HepG2 (cell line): Measurements from ENCODE around the gene GRB7. TPM values are rescaled to one million over a fixed set of nuclear protein-coding genes. Genes with fewer than 3 reads are reported as not detected.

Experiments used
- CC2D1A ChIP-seq: sonication (generic); formaldehyde crosslinking; IDR thresholded peaks from 2 replicates; pipeline ENCODE4 v1.8.1; 2023; ENCODE audit warnings: mild to moderate bottlenecking, missing genetic modification reagents
- HBP1 ChIP-seq: IDR thresholded peaks from 2 replicates; pipeline ENCODE4 v1.6.1; 2016; ENCODE audit warnings: low read depth, control low read depth
- MEIS2 ChIP-seq: sonication (generic); formaldehyde crosslinking; IDR thresholded peaks from 2 replicates; pipeline ENCODE4 v1.9.0; 2021; ENCODE audit warnings: mild to moderate bottlenecking, missing genetic modification reagents
- MIER2 ChIP-seq: IDR thresholded peaks from 2 replicates; pipeline ENCODE4 v1.6.1; 2016; ENCODE audit warnings: missing biosample characterization, missing genetic modification reagents
- NFIC ChIP-seq: IDR thresholded peaks from 2 replicates; pipeline ENCODE4 v1.6.1; 2012; ENCODE audit warnings: mild to moderate bottlenecking, low read length, inconsistent platforms
- PRDM15 ChIP-seq: sonication (generic); formaldehyde crosslinking; IDR thresholded peaks from 2 replicates; pipeline ENCODE4 v1.4.0; 2020; ENCODE audit warnings: missing genetic modification reagents
- RARA ChIP-seq: IDR thresholded peaks from 2 replicates; pipeline ENCODE4 v1.6.1; 2016; ENCODE audit warnings: missing genetic modification reagents, missing compliant biosample characterization
- RBFOX2 ChIP-seq: fragments of 200-400 bp; formaldehyde crosslinking; IDR thresholded peaks from 2 replicates; pipeline ENCODE4 v1.6.1; 2017; ENCODE audit warnings: low read depth, mild to moderate bottlenecking, low read length
- STAT5B ChIP-seq: sonication (generic); formaldehyde crosslinking; IDR thresholded peaks from 2 replicates; pipeline ENCODE4 v1.4.0; 2020; ENCODE audit warnings: missing genetic modification reagents
- TARDBP ChIP-seq: sonication (generic); formaldehyde crosslinking; IDR thresholded peaks from 2 replicates; pipeline ENCODE4 v1.8.0; 2022; ENCODE audit warnings: mild to moderate bottlenecking, missing genetic modification reagents
- TCF7L2 ChIP-seq: IDR thresholded peaks from 2 replicates; pipeline ENCODE4 v1.6.1; 2011; ENCODE audit warnings: mild to moderate bottlenecking, low read depth, low read length, moderate library complexity
- ZNF670 ChIP-seq: sonication (generic); formaldehyde crosslinking; IDR thresholded peaks from 2 replicates; pipeline ENCODE4 v1.8.0; 2022; ENCODE audit warnings: mild to moderate bottlenecking, missing genetic modification reagents, borderline replicate concordance
- ZNF878 ChIP-seq: sonication (generic); formaldehyde crosslinking; IDR thresholded peaks from 2 replicates; pipeline ENCODE4 v1.8.1; 2023; ENCODE audit warnings: mild to moderate bottlenecking, missing genetic modification reagents, moderate library complexity
- polyA plus RNA-seq, 8 experiments: library from polyadenylated mRNA; depleted of rRNA in 3 of 8; stranded (reverse) in 7 of 8; unstranded in 1 of 8; fragments of >200 nt; fragmentation: Illumina TruSeq in 4 of 8; extraction: Trizol in 4 of 8; gene quantifications; 2 replicates each; pipeline versions ENCODE4 v1.2.1 to v1.2.3, GENCODE V29; 2011 to 2016; ENCODE audit warnings: low read depth in 4 of 8, missing spikeins in 1 of 8, mixed read lengths in 1 of 8; ENCODE audit not compliant: insufficient read depth in 1 of 8
- total RNA-seq, 5 experiments: library from RNA; depleted of rRNA; stranded (reverse); fragments of >200 nt; fragmentation: Illumina TruSeq; extraction: Trizol; gene quantifications; 2 replicates each; pipeline ENCODE4 v1.2.3, GENCODE V29; 2016; ENCODE audit warnings: low read depth in 1 of 5
- TF ChIP-seq, protein P1 (sequence below): sonication (generic); formaldehyde crosslinking; IDR thresholded peaks from 2 replicates; pipeline ENCODE4 v1.5.0; 2020; ENCODE audit warnings: mild to moderate bottlenecking, missing genetic modification reagents
- TF ChIP-seq, protein P2 (sequence below): sonication (generic); formaldehyde crosslinking; IDR thresholded peaks from 2 replicates; pipeline ENCODE4 v1.8.0; 2022; ENCODE audit warnings: mild to moderate bottlenecking, missing genetic modification reagents

GRB7 gene
- total and polyA plus RNA-seq, 2 of the 13 experiments (the other 11 are each of a cell fraction or from before 2014, with no cell fraction given) = 60.2 to 77.7 TPM

GRCh38 chr17:39740357-39741111, 2.8 kb downstream of the GRB7 start (continued):
- TF ChIP-seq CC2D1A (CRISPR knock-in tag) (no peak), HBP1 (CRISPR knock-in tag) (no peak), MEIS2 (CRISPR knock-in tag) (0 out of 2 replicates have a peak, but pooled peaks have one; percentile 14), RBFOX2 (no peak), ZNF670 (peak; percentile 87; the same call in 1 of the 2 replicates), TARDBP (CRISPR knock-in tag) (peak; percentile 85), TCF7L2 (no peak), ZNF878 (CRISPR knock-in tag) (no peak), RARA (CRISPR knock-in tag) (peak; percentile 88), STAT5B (CRISPR knock-in tag) (no peak), MIER2 (0 out of 2 replicates have a peak, but pooled peaks have one; percentile 12), PRDM15 (peak; percentile 95), NFIC (no peak)
- TF ChIP-seq, protein P1, sequence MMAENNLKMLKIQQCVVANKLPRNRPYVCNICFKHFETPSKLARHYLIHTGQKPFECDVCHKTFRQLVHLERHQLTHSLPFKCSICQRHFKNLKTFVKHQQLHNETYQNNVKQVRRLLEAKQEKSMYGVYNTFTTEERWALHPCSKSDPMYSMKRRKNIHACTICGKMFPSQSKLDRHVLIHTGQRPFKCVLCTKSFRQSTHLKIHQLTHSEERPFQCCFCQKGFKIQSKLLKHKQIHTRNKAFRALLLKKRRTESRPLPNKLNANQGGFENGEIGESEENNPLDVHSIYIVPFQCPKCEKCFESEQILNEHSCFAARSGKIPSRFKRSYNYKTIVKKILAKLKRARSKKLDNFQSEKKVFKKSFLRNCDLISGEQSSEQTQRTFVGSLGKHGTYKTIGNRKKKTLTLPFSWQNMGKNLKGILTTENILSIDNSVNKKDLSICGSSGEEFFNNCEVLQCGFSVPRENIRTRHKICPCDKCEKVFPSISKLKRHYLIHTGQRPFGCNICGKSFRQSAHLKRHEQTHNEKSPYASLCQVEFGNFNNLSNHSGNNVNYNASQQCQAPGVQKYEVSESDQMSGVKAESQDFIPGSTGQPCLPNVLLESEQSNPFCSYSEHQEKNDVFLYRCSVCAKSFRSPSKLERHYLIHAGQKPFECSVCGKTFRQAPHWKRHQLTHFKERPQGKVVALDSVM = no peak
- TF ChIP-seq, protein P2, sequence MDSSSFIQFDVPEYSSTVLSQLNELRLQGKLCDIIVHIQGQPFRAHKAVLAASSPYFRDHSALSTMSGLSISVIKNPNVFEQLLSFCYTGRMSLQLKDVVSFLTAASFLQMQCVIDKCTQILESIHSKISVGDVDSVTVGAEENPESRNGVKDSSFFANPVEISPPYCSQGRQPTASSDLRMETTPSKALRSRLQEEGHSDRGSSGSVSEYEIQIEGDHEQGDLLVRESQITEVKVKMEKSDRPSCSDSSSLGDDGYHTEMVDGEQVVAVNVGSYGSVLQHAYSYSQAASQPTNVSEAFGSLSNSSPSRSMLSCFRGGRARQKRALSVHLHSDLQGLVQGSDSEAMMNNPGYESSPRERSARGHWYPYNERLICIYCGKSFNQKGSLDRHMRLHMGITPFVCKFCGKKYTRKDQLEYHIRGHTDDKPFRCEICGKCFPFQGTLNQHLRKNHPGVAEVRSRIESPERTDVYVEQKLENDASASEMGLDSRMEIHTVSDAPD (CRISPR knock-in tag) = no peak
